Transverse colon (tissue), 4 donors: Measurements from ENCODE around the gene IL21.

Experiments used
- CTCF ChIP-seq, 5 experiments: fragments of 200-600 bp in 3 of 5; fragments of 450-650 bp in 2 of 5; sonication (generic) in 3 of 5; IDR thresholded peaks; 1 replicate in 2 of 5; 2 replicates in 3 of 5; pipeline ENCODE4 v1.5.1; 2016 to 2017; ENCODE audit warnings: antibody characterized with exemption in 5 of 5, inconsistent platforms in 3 of 5, mild to moderate bottlenecking in 2 of 5, moderate library complexity in 1 of 5
- POLR2AphosphoS5 ChIP-seq, 3 donors: sonication (generic); formaldehyde crosslinking; IDR thresholded peaks; one replicate each; pipeline ENCODE4 v1.6.1; 2016; ENCODE audit warnings: antibody characterized with exemption in 3 of 3

- no peak for TF ChIP-seq CTCF (IDR thresholded peaks at IDR 0.05)
- TF ChIP-seq POLR2AphosphoS5 (IDR thresholded peaks at IDR 0.05) = peak; percentile 67 to 86 (median 84)
These were observed 44.5 kb upstream of the IL21 start for GRCh38 chr4:122665161-122665929.
